ENCODE measurements around the gene IPPK.

Gene IPPK

DNA sequence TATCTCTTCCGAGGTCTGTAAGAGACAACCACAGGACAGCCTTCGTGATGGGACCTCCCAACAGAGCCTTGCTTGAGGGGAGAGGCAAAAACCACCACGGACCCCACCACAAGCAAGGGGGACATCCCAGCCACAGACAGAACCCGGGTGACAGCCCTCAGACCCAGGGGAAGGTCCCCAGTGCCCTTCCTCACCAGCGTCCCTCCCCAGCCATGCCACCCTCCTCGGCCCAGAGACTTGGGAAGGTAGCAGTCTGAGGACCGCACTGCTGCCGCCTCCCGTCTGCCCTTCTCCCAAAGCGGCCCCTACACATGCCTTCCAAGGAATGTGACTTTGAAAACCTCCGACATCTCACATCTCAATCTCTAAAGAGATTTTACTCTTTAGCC, 13.4 kb downstream of the IPPK start:
- no peak for FAIRE-seq

DNA sequence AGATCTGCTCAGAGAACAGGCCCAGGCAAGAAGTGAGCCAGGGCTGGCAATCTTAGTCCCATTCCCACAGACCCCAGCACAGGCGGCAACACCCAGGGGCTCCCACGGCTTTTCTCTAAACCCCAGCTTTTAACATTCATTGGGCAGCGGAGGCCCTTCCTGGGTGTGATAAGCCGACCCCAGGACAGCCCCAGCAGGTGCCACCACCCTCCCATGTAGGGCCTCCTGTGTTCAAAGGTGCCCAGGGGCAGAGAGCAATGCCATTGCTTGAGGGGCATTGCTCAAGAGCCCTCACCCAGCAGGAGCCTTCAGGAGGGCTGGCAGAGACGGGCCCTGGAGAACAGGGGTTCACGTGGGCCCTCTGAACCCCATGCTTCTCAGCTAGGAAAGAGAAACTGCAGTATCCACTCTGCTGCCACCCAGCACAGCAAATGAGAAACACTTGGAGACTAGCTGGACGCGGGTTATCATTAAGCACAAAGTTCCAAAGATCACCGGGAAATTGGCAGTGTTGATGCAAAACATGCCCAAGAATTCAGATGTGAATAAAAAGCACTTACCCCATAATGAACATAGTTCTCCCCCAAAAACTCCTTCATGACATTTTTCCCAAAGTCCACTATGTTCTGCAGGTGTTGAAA, 13.9 kb downstream of the IPPK start:
- FAIRE-seq: no peak

DNA sequence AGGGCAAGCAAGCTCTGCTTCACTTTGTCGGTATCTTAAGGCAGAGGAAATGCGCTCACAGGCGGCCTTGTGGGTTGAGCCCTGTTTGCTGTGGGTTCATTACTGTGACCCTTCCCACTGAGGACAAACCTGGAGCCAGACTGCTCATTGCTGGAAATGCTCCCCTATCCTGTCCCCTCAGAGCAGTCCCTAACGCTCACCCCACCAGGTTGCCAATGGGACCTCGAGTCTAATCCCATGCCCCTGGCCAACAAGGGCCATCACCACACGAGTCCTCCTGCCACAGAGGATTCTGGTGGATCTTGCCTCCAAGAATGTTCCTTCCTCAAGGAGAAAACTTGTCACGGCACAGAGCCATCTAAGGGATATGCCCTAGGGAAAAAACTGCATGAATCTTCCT, 14.6 kb downstream of the IPPK start:
- FAIRE-seq: no peak

DNA sequence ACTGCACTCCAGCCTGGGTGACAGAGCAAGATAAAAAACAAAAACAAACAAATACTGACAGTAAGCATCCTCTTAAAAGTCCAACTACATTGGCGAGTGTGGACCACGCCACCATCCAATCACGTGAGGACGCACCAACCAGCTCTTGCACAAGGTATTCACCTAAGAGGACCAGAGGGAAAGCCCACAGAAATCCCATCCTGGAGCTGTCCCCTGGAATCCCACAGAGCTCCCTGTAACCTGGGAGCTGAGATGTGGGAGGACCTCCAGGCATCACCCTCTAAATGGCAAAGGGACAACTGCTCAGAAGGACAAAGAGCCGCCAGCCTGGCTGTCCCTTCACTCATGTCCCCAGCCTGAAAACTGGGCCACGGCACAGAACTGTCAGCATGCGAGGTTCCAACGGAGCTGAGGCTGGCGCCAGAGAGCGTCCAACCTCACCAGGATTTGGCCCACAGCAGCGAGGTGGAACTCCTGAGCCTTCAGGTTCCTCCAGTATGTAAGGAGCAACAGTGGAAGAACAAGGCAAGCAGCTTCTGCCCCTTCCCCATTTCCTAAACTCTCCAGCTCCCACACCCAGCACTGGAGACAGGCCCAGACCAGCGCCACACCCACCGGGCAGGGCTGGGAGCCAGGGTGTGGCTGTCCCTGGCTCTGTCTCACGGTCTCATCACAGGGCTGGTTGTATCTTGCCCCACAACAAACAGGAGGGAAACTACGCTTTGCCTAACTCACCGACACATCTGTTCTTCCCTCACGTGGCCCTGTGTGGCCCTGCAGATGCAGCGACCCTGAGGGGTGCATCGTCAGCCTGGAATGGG, 15.2 kb downstream of the IPPK start:
- no peak for FAIRE-seq

DNA sequence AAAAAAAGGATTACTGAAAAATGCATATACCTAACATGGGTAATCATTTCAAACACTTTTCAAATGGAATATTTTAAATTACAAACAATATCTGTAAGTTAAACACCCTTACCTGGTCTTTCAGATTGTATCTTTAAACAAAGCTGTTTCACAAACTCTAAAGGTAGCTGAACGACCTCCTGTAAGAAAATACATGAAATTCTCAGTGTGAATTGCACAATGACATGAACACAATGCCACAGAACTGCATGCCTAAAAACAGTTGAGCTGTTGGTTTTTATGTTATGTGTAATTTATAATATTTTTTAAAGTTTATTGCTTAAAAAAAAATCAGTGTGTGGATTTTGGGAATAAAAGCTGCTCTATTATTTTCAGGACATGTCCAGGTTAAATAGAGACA, 17.5 kb downstream of the IPPK start:
- FAIRE-seq: no peak

DNA sequence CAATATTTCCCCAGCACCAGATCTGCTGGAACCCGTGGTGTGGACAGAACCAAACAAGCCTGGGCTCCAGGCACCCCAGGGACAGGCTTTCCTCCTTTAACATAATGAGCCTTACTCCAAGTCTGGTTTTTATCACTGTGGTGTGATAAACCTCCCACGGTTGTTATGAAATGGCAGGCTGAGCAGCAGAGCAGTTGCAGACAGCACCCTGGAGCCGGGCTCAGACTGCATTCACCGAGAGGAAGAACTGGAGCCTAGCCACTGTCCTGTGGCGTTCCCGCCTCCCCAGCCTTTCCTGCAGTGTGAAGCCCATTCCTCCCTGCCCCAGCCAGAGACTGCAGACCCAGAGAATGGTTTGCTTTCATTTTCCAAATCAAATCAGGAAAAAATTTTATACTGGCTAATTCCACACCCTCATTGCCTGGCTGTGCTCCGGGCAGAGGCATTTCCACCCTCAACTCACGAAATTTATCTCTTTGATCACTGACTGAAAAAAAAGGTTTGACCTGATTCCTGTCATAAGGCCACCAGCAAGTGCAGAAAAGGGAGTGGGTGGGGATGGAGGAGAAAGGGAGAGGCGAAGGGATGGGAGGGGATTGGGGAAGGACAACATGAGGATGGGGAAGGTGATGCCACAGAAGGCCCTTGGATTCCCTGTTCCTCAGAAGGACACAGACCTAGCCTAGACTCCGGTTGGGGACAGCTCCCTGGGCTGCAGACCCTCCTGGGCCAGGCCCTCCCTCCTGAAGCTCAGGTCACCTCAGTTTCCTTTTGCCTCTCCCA, 18.9 kb downstream of the IPPK start:
- no peak for FAIRE-seq

DNA sequence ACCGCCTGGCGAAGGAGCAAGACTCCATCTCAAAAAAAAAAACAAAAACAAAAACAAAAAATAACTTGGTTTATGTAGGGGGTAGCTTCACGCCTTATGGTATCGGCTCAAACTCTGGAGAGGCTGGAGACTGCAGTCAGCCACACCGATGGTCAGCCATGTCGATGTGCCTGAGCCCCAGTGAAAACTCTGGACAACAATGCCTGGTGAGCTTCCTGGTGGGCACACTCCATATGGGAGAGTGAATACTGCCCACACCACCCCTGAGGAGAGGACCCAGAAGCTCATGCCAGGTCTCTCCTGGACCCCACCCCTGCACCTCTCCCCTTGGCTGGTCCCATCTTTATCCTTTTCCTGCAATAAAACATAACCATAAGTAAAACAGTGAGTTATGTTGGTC, 19.6 kb downstream of the IPPK start:
- FAIRE-seq: no peak

DNA sequence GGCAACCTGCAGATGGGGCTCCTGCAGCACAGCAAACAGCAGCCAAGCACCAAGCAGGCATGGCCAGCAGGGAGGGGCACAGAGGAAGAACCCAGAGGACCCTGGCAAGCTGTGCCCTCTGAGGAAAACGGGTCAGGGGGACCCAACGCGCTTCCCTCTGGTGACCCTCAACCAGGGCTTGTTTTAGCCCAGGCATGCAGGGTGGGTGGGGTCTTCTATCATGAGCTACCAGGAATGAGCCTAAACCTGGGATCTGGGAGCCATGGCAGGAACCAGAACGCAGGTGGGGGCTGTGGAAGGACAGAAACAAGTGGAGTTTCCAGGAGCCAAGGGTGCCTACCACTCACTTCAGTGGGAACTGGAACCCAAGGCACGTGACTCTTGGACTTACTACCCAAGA, 20.9 kb downstream of the IPPK start:
- no peak for FAIRE-seq

DNA sequence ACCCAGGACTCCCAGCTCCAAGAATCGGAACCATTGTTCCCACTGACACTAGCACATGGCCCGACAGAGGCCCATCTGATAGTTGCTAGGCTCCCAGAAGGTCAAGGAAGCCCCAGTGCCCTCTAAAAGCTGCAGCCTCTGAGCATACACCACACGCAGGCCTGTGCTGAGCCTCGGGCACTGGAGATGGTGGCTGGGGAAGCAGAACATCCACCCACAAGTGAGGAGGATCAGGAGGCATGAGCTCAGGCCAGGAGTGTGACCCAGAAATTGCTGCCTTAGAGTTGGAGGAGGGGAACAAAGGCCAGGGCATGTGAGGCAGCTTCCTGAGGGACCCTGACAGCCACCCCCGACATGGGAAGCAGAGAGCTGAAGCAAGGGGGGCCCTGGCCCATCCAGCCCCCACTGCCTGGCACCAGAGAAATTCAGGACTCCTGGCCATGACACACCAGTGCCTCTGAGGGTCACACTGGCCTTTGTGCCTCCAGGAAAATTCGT, 21.4 kb downstream of the IPPK start:
- no peak for FAIRE-seq

DNA sequence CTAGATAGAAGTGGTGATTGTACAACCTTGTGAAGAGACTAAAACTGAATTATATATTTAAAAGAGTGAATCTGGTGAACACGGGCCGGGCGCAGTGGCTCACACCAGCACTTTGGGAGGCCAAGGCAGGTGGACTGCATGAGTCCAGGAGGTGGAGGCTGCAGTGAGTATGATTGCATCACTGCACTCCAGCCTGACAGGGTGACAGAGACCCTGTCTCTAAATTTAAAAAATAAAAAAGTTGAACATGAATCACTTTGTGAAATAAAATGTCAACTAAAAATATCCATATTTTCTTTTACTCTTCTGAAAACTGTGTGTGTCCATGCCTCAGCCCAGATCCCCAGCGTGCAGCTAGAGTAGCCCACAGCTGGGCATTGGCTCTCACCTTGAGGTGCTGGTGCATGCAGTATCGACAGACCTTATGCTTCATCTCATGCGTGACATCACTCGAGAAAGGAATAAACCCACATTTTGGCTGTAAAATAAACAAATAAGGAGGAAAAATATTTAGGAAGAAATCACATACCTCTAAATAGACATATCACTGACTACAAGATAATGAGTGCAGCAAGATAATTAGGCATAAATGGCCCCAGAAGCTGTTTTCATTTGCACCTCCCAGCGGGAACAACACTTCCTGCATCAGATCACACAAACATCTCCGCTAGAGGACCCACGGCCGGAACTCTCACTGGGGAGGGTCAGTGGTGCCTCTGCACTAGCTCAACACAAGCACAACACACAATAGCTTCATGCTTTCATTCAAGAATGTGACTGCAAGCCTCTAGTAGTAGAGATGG, 22.1 kb downstream of the IPPK start:
- no peak for FAIRE-seq

DNA sequence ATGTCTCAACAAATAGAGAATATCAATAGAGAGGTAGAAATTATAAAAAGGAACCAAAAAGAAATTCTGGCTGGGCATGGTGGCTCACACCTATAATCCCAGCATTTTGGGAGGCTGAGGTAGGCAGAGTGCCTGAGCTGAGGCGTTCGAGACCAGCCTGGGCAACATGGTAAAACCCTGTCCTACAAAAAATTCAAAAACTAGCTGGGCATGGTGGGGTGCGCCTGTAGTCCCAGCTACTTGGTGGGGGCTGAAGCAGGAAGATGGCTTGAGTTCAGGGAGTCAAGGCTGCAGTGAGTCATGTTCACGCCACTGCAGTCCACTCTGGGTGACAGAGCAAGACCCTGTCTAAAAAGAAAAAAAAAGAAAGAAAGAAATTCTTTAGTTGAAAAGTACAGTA, 24.9 kb downstream of the IPPK start:
- no peak for FAIRE-seq

DNA sequence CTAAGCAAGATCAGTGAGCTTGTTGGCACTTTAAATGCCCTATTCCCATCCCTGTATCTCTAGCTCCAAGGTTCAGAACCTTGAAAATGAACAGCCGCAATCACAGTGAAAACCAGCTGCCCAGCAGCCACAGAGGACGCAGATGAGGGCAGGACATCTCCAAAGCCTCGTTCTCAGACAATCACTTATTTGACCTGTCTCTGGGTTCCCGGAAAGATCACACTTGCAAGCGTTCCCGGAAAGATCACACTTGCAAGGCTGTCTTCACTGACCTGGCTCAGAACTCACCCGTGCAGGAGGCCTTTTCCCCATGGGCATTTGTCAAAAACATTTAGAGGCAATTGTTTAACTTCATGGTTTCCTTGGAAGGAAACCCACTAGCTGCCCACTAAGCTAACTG, 25.7 kb downstream of the IPPK start:
- no peak for FAIRE-seq

DNA sequence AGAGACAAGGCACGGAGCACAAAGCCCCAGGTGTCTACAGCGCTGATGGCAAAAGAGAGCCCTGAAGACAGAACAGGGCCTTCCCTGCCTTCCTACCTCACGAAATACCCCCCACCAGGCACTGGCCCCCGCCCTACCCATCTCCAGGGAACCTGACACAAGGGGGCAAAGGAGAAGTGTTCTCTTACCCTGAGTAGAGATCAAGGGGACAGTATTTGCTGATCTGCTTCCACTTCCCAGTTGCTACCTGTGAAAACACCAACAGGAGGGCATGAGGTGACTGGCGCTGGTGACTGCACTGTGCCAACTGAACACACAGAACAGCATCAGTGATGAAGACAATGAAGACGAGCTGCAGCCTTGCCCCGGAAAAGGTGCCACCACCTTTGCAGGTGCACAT, 27.4 kb downstream of the IPPK start:
- no peak for FAIRE-seq

DNA sequence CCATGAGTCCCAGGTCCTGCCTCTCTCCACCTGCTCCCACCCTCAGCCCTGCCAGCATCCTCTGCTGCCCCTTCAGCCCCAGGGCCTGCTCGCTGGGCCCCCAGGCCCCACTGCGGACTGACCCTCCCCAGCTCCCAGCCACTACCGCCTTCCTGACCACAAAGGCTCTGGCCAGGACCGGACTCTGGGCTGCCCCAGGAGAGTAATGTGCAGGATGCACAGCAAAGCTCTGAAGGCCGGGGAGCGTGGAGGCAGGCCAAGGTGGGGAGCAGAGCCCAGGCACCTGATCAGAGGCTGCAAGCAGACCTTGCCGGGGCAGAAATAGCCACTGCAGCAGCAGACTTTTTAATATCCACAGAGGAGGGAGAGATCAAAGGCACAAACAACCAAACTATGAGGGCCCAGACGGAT, 27.9 kb downstream of the IPPK start:
- no peak for FAIRE-seq

DNA sequence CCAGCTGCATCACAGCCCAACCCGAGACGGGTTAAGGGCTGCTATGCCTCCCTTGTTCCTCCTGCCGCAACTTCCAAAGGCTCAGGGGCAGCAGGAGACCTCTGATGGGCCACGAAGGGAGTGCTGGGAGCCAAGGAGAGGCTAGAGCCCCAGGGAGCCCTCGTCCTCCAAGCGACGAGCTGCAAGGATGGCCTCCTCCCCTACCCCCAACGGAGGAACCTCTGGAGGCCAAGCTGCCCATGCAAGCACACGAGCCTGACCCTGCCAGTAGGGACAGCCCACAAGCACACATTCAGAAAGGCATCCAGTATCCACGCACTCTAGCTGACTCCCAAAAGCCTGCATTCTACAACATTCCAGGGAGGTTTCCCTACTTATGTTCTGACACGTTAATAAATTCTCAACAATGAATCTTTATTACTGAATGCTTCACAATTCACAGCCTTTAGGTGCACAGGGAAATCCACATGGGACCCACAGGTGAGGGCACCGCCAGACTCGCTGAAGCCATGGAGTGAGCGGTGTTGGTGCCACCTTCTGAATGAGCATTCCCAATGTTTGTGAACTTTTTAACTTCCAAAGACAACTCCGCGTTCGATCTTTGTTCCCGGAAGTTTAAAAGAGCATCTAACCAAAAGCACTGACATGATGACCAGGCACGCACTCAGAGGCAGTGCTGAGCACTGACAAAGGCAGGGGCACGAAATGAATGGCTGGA, 28.7 kb downstream of the IPPK start:
- no peak for FAIRE-seq

DNA sequence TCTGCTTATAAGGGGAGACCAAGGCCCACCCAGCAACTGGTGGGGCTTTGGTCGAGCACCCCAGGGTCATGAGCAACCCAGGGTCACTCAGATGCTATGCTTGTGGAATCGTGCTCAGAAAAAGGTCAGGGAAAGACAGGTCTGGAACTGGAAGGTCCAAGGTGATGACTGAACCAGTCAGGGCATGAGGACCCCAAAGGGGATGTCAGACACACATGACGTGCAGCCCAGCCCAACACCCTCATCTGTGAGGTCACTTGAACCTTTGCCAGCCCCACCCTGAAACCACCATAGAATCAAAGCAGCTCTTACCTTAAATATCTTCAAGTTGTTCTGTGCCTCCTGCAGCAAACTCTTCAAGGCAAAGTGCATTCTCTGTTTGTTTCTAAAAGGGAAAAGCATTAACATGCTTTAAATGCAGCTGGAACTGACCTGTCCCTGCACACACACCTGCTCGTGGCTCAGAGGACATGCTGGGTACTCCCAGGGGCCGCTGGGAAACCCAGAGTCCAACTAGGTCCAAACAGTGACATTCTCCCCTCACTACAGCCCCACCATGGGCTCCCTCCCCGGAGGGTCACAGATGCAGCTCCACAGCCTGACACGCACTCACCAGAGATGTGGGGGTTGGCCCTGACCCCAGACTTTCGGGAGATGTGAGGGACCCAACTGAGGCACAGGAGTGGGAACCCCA, 29.4 kb downstream of the IPPK start:
- FAIRE-seq: no peak

DNA sequence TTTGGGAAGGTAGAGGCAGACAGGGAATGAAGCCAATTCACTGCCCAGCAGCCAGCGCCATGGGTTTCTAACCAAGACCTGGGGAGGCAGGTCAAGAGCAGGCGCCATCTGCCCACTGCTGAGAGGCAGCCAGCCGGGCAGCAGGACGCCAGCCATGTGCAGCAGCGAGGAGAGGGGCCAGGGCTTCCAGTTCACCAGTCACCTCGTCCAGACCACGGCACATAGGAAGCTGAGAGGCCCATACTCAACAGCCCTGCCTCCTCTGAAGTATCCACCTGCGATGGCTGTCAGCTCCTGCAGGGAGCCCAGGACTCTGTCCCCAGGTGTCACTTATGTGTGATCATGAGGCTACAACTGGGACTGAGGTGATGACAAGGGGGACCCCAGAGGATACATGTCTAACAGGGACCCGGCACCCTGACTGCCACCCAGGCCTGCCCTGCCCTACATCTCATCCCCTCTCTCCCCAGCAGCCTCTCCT, 30.1 kb downstream of the IPPK start:
- FAIRE-seq: no peak

DNA sequence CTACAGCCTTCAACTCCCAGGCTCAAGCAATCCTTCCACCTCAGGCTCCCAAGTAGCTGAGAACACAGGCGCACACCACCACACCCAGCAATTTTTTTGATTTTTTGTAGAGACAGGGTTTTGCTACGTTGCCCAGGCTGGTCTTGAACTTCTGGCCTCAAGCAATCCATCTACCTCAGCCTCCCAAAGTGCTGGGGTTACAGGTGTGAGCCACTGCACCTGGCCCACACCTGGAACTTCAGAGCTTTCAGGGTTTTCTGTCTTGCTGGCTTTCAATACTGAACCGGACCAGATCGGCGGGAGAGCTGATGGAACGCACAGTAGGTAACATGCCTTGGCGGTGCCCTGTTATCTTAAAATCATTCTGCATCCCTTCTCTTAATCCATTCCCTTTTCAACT, 30.8 kb downstream of the IPPK start:
- FAIRE-seq: no peak

DNA sequence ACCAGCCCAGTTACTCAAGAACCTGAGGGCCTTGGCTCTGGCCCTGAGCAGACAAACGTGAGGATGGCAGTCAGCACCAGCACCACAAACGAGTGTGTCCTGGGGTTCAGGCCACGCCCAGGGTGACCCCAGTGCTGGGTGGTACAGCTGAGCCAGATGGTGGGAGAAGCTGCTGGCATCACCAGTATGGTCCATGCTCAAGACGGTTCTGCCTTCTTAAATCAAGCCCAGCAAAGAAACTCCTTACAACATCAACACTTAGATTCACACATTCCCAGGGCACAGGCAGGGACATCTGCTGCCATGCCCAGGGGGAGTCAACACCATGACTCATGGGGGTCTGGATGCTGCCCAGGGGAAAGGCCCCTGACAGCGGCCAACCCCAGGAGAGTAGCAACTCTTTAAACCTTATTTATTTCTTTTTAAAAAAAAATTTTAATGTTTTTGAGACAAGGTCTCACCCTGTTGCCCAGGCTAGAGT, 31.3 kb downstream of the IPPK start:
- FAIRE-seq: no peak

DNA sequence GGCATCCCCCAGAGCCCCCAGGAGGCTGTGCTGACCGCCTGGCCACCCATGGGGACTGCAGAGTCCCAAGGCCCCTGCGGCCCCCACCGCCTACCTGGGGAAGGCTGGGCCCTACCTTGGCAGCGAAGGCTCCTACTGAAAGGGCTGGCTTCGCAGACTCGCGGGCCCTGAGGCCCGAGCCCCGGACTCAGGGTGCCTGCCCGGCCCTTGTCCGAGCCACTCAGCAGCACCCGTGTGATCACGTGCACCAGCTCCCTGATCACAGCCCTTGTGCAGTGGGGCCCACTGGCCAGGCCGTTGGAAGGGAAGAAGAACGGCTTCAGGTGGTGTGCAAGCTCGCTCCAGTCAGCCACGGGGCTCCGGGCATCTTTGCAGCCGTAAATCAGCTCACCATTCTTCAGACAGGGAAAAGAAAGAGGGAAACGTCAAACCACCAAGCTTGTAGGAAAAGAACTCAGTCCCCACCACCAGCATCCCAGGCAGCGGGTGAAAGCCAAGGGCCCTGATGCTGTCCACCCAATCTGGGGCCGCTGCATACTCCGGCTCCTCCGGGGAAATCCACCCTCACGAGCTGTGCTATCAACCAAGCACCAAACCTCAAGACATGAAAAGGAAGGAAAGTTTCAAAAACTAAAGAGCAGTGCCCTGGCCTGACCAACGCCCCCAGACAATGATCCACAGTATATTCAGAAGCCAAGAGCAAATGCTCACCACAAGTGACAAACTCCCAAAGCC, 31.9 kb downstream of the IPPK start:
- no peak for FAIRE-seq
